ACC112 (cell line): ENCODE measurements around the gene DDX31.

Experiments used
- H2AFZ ChIP-seq: fragments of 200-600 bp; sonication (generic); one replicate; pipeline ENCODE4 v1.6.0; 2017; ENCODE audit warnings: antibody characterized with exemption, low read length; ENCODE audit not compliant: unreplicated experiment
- H3K27ac ChIP-seq: fragments of 200-600 bp; sonication (generic); 2 replicates; pipeline ENCODE4 v1.5.1; 2014; ENCODE audit warnings: low read depth, mild to moderate bottlenecking, antibody characterized with exemption, low read length, moderate library complexity
- H3K27me3 ChIP-seq: fragments of 200-600 bp; sonication (generic); 2 replicates; pipeline ENCODE4 v1.6.1; 2014; ENCODE audit warnings: mild to moderate bottlenecking, antibody characterized with exemption, low read length, moderate library complexity, mixed read lengths; ENCODE audit not compliant: insufficient read depth
- H3K36me3 ChIP-seq: fragments of 200-600 bp; sonication (generic); 2 replicates; pipeline ENCODE4 v1.6.1; 2016; ENCODE audit warnings: mild to moderate bottlenecking, antibody characterized with exemption, low read length, moderate library complexity, mixed read lengths; ENCODE audit not compliant: insufficient read depth
- H3K4me1 ChIP-seq: fragments of 200-600 bp; sonication (generic); one replicate; pipeline ENCODE4 v1.6.1; 2016; ENCODE audit warnings: low read length, mixed read lengths; ENCODE audit not compliant: insufficient read depth, unreplicated experiment, control insufficient read depth
- H3K4me3 ChIP-seq: fragments of 200-600 bp; sonication (generic); 2 replicates; pipeline ENCODE4 v1.5.1; 2014; ENCODE audit warnings: mild to moderate bottlenecking, low read depth, low read length
- H3K79me2 ChIP-seq: fragments of 200-600 bp; sonication (generic); one replicate; pipeline ENCODE4 v1.6.0; 2016; ENCODE audit warnings: low read length; ENCODE audit not compliant: control insufficient read depth, unreplicated experiment, insufficient read depth

The DDX31 gene

GRCh38 chr9:132548751-132549640 lies 120.8 kb downstream of the DDX31 start:
- peaks cover 73% of the 10 kb centered on the region for H3K27me3 ChIP-seq
- no peak overlapping the region for H3K27ac ChIP-seq
- H3K4me3 ChIP-seq, result no peak overlapping the region
- H2AFZ ChIP-seq, result no peak overlapping the region
- no peaks in the 10 kb centered on the region for H3K79me2 ChIP-seq
- peaks cover 5% of the 10 kb centered on the region for H3K4me1 ChIP-seq
- no peaks in the 10 kb centered on the region for H3K36me3 ChIP-seq

- H2AFZ ChIP-seq, result no peak overlapping the region
- peaks cover 73% of the 10 kb centered on the region for H3K27me3 ChIP-seq
- no peaks in the 10 kb centered on the region for H3K79me2 ChIP-seq
- no peaks in the 10 kb centered on the region for H3K36me3 ChIP-seq
- H3K4me3 ChIP-seq, result no peak overlapping the region
- peaks cover 5% of the 10 kb centered on the region for H3K4me1 ChIP-seq
- no peak overlapping the region for H3K27ac ChIP-seq
These were observed 121.6 kb downstream of the DDX31 start for GRCh38 chr9:132547976-132548730.

GRCh38 chr9:132547436-132547835 lies 122.3 kb downstream of the DDX31 start:
- Histone ChIP-seq H3K79me2 (no peaks in the 10 kb centered on the region), H2AFZ (no peak overlapping the region), H3K4me1 (peaks cover 5% of the 10 kb centered on the region), H3K36me3 (no peaks in the 10 kb centered on the region), H3K4me3 (no peak overlapping the region), H3K27ac (no peak overlapping the region), H3K27me3 (peaks cover 68% of the 10 kb centered on the region)

GRCh38 chr9:132547052-132547431 lies 122.7 kb downstream of the DDX31 start:
- Histone ChIP-seq H2AFZ (no peak overlapping the region), H3K4me3 (no peak overlapping the region)

GRCh38 chr9:132546148-132547051 lies 123.4 kb downstream of the DDX31 start:
- Histone ChIP-seq H3K4me1 (peaks cover 5% of the 10 kb centered on the region), H2AFZ (no peak overlapping the region), H3K36me3 (no peaks in the 10 kb centered on the region), H3K27me3 (peaks cover 69% of the 10 kb centered on the region), H3K79me2 (no peaks in the 10 kb centered on the region), H3K27ac (no peak overlapping the region), H3K4me3 (peak overlapping the region; percentile 50)

More at GRCh38 chr9:132547052-132547431, 122.7 kb downstream of the DDX31 start:
- H3K4me1 ChIP-seq, result peaks cover 5% of the 10 kb centered on the region
- H3K36me3 ChIP-seq, result no peaks in the 10 kb centered on the region
- peaks cover 69% of the 10 kb centered on the region for H3K27me3 ChIP-seq
- no peak overlapping the region for H3K27ac ChIP-seq
- no peaks in the 10 kb centered on the region for H3K79me2 ChIP-seq

GRCh38 chr9:132545578-132545977 lies 124.2 kb downstream of the DDX31 start:
- Histone ChIP-seq H3K27me3 (peaks cover 73% of the 10 kb centered on the region), H3K4me3 (no peak overlapping the region), H3K27ac (no peak overlapping the region), H3K79me2 (no peaks in the 10 kb centered on the region), H3K4me1 (peaks cover 5% of the 10 kb centered on the region), H3K36me3 (no peaks in the 10 kb centered on the region), H2AFZ (no peak overlapping the region)

GRCh38 chr9:132543960-132544359 lies 125.8 kb downstream of the DDX31 start:
- H3K4me1 ChIP-seq, result peaks cover 5% of the 10 kb centered on the region
- H3K4me3 ChIP-seq, result no peak overlapping the region
- no peaks in the 10 kb centered on the region for H3K36me3 ChIP-seq
- H3K79me2 ChIP-seq, result no peaks in the 10 kb centered on the region
- no peak overlapping the region for H2AFZ ChIP-seq
- H3K27me3 ChIP-seq, result peaks cover 72% of the 10 kb centered on the region
- H3K27ac ChIP-seq, result no peak overlapping the region

GRCh38 chr9:132543251-132543650 lies 126.5 kb downstream of the DDX31 start:
- Histone ChIP-seq H3K36me3 (no peaks in the 10 kb centered on the region), H3K27ac (no peak overlapping the region), H3K27me3 (peaks cover 72% of the 10 kb centered on the region), H3K4me1 (peaks cover 5% of the 10 kb centered on the region), H3K79me2 (no peaks in the 10 kb centered on the region), H3K4me3 (no peak overlapping the region), H2AFZ (no peak overlapping the region)
